ENCODE data around the gene MBD5.

DNA sequence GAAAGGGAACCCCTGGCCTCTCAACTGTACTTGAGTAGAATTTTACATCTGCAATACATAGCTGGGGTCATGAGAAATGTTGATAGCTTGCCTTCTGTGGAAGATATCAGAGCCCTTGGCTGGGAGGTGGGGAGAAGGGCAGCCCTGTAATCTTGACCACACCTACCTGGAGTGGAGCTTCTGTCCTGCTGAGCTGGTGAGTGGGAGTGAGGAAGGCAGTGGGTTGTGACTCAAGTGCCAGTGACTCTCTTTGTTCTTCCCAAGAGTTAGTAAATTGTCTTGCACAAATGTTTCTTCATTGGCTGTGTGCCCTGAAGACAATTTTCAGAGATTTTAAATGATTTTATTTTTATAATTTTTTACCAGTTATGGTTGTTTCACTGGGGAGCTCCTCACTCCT, 277.3 kb downstream of the MBD5 start:
- TF ChIP-seq, protein P1, sequence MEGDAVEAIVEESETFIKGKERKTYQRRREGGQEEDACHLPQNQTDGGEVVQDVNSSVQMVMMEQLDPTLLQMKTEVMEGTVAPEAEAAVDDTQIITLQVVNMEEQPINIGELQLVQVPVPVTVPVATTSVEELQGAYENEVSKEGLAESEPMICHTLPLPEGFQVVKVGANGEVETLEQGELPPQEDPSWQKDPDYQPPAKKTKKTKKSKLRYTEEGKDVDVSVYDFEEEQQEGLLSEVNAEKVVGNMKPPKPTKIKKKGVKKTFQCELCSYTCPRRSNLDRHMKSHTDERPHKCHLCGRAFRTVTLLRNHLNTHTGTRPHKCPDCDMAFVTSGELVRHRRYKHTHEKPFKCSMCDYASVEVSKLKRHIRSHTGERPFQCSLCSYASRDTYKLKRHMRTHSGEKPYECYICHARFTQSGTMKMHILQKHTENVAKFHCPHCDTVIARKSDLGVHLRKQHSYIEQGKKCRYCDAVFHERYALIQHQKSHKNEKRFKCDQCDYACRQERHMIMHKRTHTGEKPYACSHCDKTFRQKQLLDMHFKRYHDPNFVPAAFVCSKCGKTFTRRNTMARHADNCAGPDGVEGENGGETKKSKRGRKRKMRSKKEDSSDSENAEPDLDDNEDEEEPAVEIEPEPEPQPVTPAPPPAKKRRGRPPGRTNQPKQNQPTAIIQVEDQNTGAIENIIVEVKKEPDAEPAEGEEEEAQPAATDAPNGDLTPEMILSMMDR (conservative IDR thresholded peaks at IDR 0.05; ENCODE audit: low read length): no peak
- no peak for TF ChIP-seq EZH2phosphoT487 (IDR thresholded peaks at IDR 0.05; ENCODE audit: borderline replicate concordance, low read depth, low read length)
